HPDE6-E6E7 (cell line): ENCODE measurements around the gene DCAKD.

Experiments used
- DNase-seq: peaks from one replicate; pipeline ENCODE4 v3.0.0; 2011; ENCODE audit warnings: missing footprints; ENCODE audit errors: extremely low spot score

Gene DCAKD

GRCh38 chr17:45030733-45031132, 20.7 kb downstream of the DCAKD start:
- no peak for DNase-seq

GRCh38 chr17:45029758-45030423, 21.5 kb downstream of the DCAKD start:
- DNase-seq = no peak

- DNase-seq = no peak
Observed at GRCh38 chr17:45029096-45029495, 22.3 kb downstream of the DCAKD start.

- DNase-seq = no peak
Observed at GRCh38 chr17:45022655-45023339, 28.6 kb downstream of the DCAKD start.

GRCh38 chr17:45022288-45022648, 29.2 kb downstream of the DCAKD start:
- no peak for DNase-seq

- DNase-seq = peak; percentile 85
Observed at GRCh38 chr17:45021607-45022287, 29.7 kb downstream of the DCAKD start.

GRCh38 chr17:45020354-45021138, 30.9 kb downstream of the DCAKD start:
- no peak for DNase-seq

GRCh38 chr17:45018848-45019711, 32.4 kb downstream of the DCAKD start:
- peak; percentile 60 for DNase-seq

- no peak for DNase-seq
Observed at GRCh38 chr17:45018514-45018847, 33.0 kb downstream of the DCAKD start.

GRCh38 chr17:45016823-45017222, 34.6 kb downstream of the DCAKD start:
- DNase-seq = no peak

- DNase-seq = no peak
Observed at GRCh38 chr17:45016237-45016636, 35.2 kb downstream of the DCAKD start.

GRCh38 chr17:45013021-45013997, 38.1 kb downstream of the DCAKD start:
- no peak for DNase-seq

- DNase-seq = no peak
Observed at GRCh38 chr17:45011767-45012166, 39.7 kb downstream of the DCAKD start.

- no peak for DNase-seq
Observed at GRCh38 chr17:45009676-45010467, 41.6 kb downstream of the DCAKD start.

GRCh38 chr17:45008216-45008615, 43.2 kb downstream of the DCAKD start:
- DNase-seq = no peak

GRCh38 chr17:45006927-45007461, 44.4 kb downstream of the DCAKD start:
- no peak for DNase-seq

GRCh38 chr17:45005700-45006099, 45.7 kb downstream of the DCAKD start:
- no peak for DNase-seq

- DNase-seq = no peak
Observed at GRCh38 chr17:45004388-45004787, 47.0 kb downstream of the DCAKD start.

GRCh38 chr17:45003877-45004276, 47.6 kb downstream of the DCAKD start:
- no peak for DNase-seq
